HEK293 (cell line): ENCODE data around the gene SPATA25.

Experiments used
- CTCF ChIA-PET: fragments of 350-600 bp; formaldehyde crosslinking; extraction: SDS; loops from one replicate; lab custom pipeline; 2021; ENCODE audit warnings: antibody characterized with exemption; lab: Yijun Ruan, JAX
- POLR2A ChIA-PET: fragments of 300-600 bp; formaldehyde crosslinking; extraction: SDS; loops from one replicate; lab custom pipeline; 2020; ENCODE audit warnings: antibody characterized with exemption, inconsistent platforms; lab: Yijun Ruan, JAX
- H3K27ac ChIP-seq: fragments of 200-500 bp; sonication (Bioruptor generic); 2 replicates; pipeline ENCODE4 v1.5.1; 2014; ENCODE audit warnings: low read depth, low read length, control low read depth, inconsistent platforms; ENCODE audit errors: extremely low read depth
- H3K36me3 ChIP-seq, 2 experiments: fragments of 200-500 bp in 1 of 2; sonication (Bioruptor generic) in 1 of 2; 1 replicate in 1 of 2; 2 replicates in 1 of 2; pipeline ENCODE4 v1.5.1; 2014 to 2017; ENCODE audit warnings: inconsistent platforms in 2 of 2, low read length in 2 of 2; ENCODE audit not compliant: control insufficient read depth in 2 of 2, insufficient read depth in 1 of 2
- H3K4me1 ChIP-seq: fragments of 200-500 bp; sonication (Bioruptor generic); 2 replicates; pipeline ENCODE4 v1.5.1; 2014; ENCODE audit warnings: mild to moderate bottlenecking, low read length, inconsistent platforms; ENCODE audit not compliant: control insufficient read depth, insufficient read depth
- H3K4me3 ChIP-seq: 2 replicates; pipeline ENCODE4 v1.5.1; 2011; ENCODE audit warnings: low read depth, mild to moderate bottlenecking, control low read depth, low read length, moderate library complexity
- H3K9me3 ChIP-seq: fragments of 200-500 bp; sonication (Bioruptor generic); 2 replicates; pipeline ENCODE4 v1.5.1; 2014; ENCODE audit warnings: low read depth, low read length, inconsistent platforms; ENCODE audit not compliant: control insufficient read depth, insufficient read depth
- GLIS2 ChIP-seq: fragments of 450-650 bp; formaldehyde crosslinking; IDR thresholded peaks from 2 replicates; pipeline ENCODE4 v1.5.1; 2016; ENCODE audit warnings: missing biosample characterization, missing genetic modification characterization
- IKZF3 ChIP-seq: fragments of 450-650 bp; IDR thresholded peaks from 2 replicates; pipeline ENCODE4 v1.5.0; 2018; ENCODE audit warnings: missing biosample characterization, mild to moderate bottlenecking, missing genetic modification characterization, moderate library complexity
- KLF7 ChIP-seq: fragments of 450-650 bp; formaldehyde crosslinking; IDR thresholded peaks from 2 replicates; pipeline ENCODE4 v1.5.1; 2016; ENCODE audit warnings: missing biosample characterization, missing genetic modification characterization, borderline replicate concordance
- KLF8 ChIP-seq: fragments of 450-650 bp; formaldehyde crosslinking; IDR thresholded peaks from 2 replicates; pipeline ENCODE4 v1.5.1; 2016; ENCODE audit warnings: missing biosample characterization, missing genetic modification characterization
- PRDM1 ChIP-seq: fragments of 450-650 bp; formaldehyde crosslinking; IDR thresholded peaks from 2 replicates; pipeline ENCODE4; 2016; ENCODE audit warnings: missing biosample characterization, missing genetic modification characterization
- PRDM4 ChIP-seq: fragments of 450-650 bp; formaldehyde crosslinking; IDR thresholded peaks from 2 replicates; pipeline ENCODE4 v1.5.1; 2017; ENCODE audit warnings: missing biosample characterization, missing genetic modification characterization
- SCRT2 ChIP-seq: fragments of 450-650 bp; formaldehyde crosslinking; IDR thresholded peaks from 2 replicates; pipeline ENCODE4 v1.5.1; 2016; ENCODE audit warnings: missing biosample characterization, missing genetic modification characterization
- TRIM28 ChIP-seq: IDR thresholded peaks from 2 replicates; pipeline ENCODE4 v1.6.1; 2011; ENCODE audit warnings: low read length, control low read depth, borderline replicate concordance
- ZBTB8A ChIP-seq: fragments of 450-650 bp; formaldehyde crosslinking; IDR thresholded peaks from 2 replicates; pipeline ENCODE4 v1.5.1; 2016; ENCODE audit warnings: missing biosample characterization, missing genetic modification characterization
- ZNF2 ChIP-seq: fragments of 450-650 bp; formaldehyde crosslinking; IDR thresholded peaks from 2 replicates; pipeline ENCODE4 v1.5.1; 2016; ENCODE audit warnings: missing biosample characterization, missing genetic modification characterization
- ZNF24 ChIP-seq: fragments of 450-650 bp; formaldehyde crosslinking; IDR thresholded peaks from 2 replicates; pipeline ENCODE4 v1.5.1; 2016; ENCODE audit warnings: missing biosample characterization, missing genetic modification characterization
- ZNF274 ChIP-seq, 2 experiments: fragments of 200-500 bp in 1 of 2; fragments of 450-650 bp in 1 of 2; sonication (Bioruptor generic) in 1 of 2; formaldehyde crosslinking in 1 of 2; IDR thresholded peaks; 2 replicates each; pipeline versions ENCODE4 v1.5.1 to v1.6.1; 2014 to 2016; ENCODE audit warnings: borderline replicate concordance in 1 of 2, inconsistent platforms in 1 of 2, low read length in 1 of 2, missing biosample characterization in 1 of 2, missing genetic modification characterization in 1 of 2
- ZNF280D ChIP-seq: fragments of 450-650 bp; formaldehyde crosslinking; IDR thresholded peaks from 2 replicates; pipeline ENCODE4 v1.5.1; 2016; ENCODE audit warnings: missing biosample characterization, missing genetic modification characterization
- ZNF324 ChIP-seq: fragments of 450-650 bp; formaldehyde crosslinking; IDR thresholded peaks from 2 replicates; pipeline ENCODE4 v1.5.1; 2016; ENCODE audit warnings: missing biosample characterization, missing genetic modification characterization
- ZNF394 ChIP-seq: fragments of 450-650 bp; formaldehyde crosslinking; IDR thresholded peaks from 2 replicates; pipeline ENCODE4 v1.5.1; 2016; ENCODE audit warnings: missing biosample characterization, missing genetic modification characterization, mild to moderate bottlenecking, moderate library complexity, borderline replicate concordance
- ZNF626 ChIP-seq: fragments of 450-650 bp; sonication (Bioruptor Pico); formaldehyde crosslinking; IDR thresholded peaks from 2 replicates; pipeline ENCODE4 v1.5.1; 2018; ENCODE audit warnings: missing biosample characterization, missing genetic modification characterization, inconsistent platforms
- ZNF629 ChIP-seq: fragments of 450-650 bp; formaldehyde crosslinking; IDR thresholded peaks from 2 replicates; pipeline ENCODE4 v1.5.1; 2017; ENCODE audit warnings: missing biosample characterization, missing genetic modification characterization
- ZNF664 ChIP-seq: fragments of 450-650 bp; formaldehyde crosslinking; IDR thresholded peaks from 2 replicates; pipeline ENCODE4 v1.5.1; 2016; ENCODE audit warnings: missing biosample characterization, missing genetic modification characterization
- ZNF785 ChIP-seq: fragments of 450-650 bp; formaldehyde crosslinking; IDR thresholded peaks from 2 replicates; pipeline ENCODE4 v1.5.1; 2016; ENCODE audit warnings: missing biosample characterization, missing genetic modification characterization
- ZXDB ChIP-seq: fragments of 450-650 bp; formaldehyde crosslinking; IDR thresholded peaks from 2 replicates; pipeline ENCODE4 v1.5.1; 2016; ENCODE audit warnings: missing biosample characterization, missing genetic modification characterization
- TF ChIP-seq, protein P1 (sequence below): fragments of 450-650 bp; formaldehyde crosslinking; conservative IDR thresholded peaks from 2 replicates; pipeline ENCODE4 v1.5.1; 2016; ENCODE audit warnings: low read depth, missing biosample characterization, missing genetic modification characterization
- TF ChIP-seq, protein P2 (sequence below): fragments of 450-650 bp; formaldehyde crosslinking; IDR thresholded peaks from 2 replicates; pipeline ENCODE4 v1.5.1; 2016; ENCODE audit warnings: missing biosample characterization, missing genetic modification characterization
- TF ChIP-seq, protein P3 (sequence below): fragments of 450-650 bp; formaldehyde crosslinking; IDR thresholded peaks from 2 replicates; pipeline ENCODE4 v1.5.1; 2016; ENCODE audit warnings: missing biosample characterization, missing genetic modification characterization

The SPATA25 gene

DNA sequence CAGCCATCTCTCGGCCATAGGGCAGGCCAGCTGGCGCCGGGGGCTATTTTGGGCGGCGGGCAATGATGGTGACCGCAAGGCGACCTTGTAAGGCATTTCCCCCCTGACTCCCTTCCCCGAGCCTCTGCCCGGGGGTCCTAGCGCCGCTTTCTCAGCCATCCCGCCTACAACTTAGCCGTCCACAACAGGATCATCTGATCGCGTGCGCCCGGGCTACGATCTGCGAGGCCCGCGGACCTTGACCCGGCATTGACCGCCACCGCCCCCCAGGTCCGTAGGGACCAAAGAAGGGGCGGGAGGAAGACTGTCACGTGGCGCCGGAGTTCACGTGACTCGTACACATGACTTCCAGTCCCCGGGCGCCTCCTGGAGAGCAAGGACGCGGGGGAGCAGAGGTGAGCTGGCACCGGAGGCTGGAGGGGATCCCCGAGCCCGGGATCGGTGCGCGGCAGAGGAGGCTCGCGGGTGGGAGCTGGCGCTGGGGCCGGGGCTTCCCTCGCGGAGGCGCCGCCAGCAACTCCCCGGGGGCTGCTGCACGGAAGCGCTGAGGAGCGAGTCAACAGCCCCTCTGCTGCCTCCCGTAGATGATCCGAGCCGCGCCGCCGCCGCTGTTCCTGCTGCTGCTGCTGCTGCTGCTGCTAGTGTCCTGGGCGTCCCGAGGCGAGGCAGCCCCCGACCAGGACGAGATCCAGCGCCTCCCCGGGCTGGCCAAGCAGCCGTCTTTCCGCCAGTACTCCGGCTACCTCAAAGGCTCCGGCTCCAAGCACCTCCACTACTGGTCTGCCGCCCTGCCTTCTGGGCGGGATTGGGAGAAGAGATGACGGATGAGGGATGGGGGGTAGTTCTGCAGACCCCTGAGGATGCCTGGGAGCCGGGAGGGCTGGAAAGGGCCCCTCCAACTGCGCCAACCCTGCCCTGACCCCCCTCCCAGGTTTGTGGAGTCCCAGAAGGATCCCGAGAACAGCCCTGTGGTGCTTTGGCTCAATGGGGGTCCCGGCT is 3.9 kb upstream of the SPATA25 start, which contains the start of the genes CTSA and NEURL2:
Gene CTSA (plus strand): TSS at position 351 of the 999 bp plus-strand sequence. CDS start 234 bp downstream, at position 585.
Gene NEURL2 (minus strand): TSS at position 224 of the 999 bp plus-strand sequence. CDS start 217 bp downstream, at position 7.
- peak within 1 kb of the TSS; percentile 90 for H3K4me3 ChIP-seq
- H3K4me1 ChIP-seq: peaks cover 3% of the 10 kb centered on the region; the same call in 1 of the 2 replicates
- ChIA-PET POLR2A (interaction anchor here (0.8 to 2.0 kb wide), 5 partner anchors 10 to 43 kb away, joined by 3 to 16 read pairs (median 7); partner anchors contain the start of genes PCIF1 and ZSWIM1), CTCF (interaction anchor here (0.5 to 1.6 kb wide), 6 partner anchors 9 to 92 kb away, joined by 3 to 7 read pairs (median 4); no protein-coding TSS in a partner anchor)
- H3K27ac ChIP-seq: no peak within 1 kb of the TSS; the same call in 1 of the 2 replicates
- peaks cover 0 to 43% of the 10 kb centered on the region in 2 experiments; a peak in 2 of 3 replicates for H3K36me3 ChIP-seq
- no peaks in the 10 kb centered on the region for H3K9me3 ChIP-seq
- TF ChIP-seq ZNF2 (tag by site-specific recombination) (peak; percentile 81; the same call in 1 of the 2 replicates), KLF7 (tag by site-specific recombination) (peak; percentile 93), PRDM4 (tag by site-specific recombination) (peak; percentile 69), IKZF3 (0 out of 2 replicates have a peak, but pooled peaks have one; percentile 12), ZXDB (tag by site-specific recombination) (peak; percentile 98), GLIS2 (peak; percentile 97), ZNF664 (tag by site-specific recombination) (0 out of 2 replicates have a peak, but pooled peaks have one; percentile 53), ZNF626 (tag by site-specific recombination) (no peak), ZNF785 (tag by site-specific recombination) (no peak), ZNF629 (tag by site-specific recombination) (peak; percentile 82), TRIM28 (no peak), KLF8 (peak; percentile 90), SCRT2 (0 out of 2 replicates have a peak, but pooled peaks have one; percentile 11), PRDM1 (no peak), ZNF274 (IDR thresholded peaks at IDR 0.05; ENCODE audit: low read length) (no peak), ZNF274 (tag by site-specific recombination; IDR thresholded peaks at IDR 0.05; ENCODE audit: borderline replicate concordance) (no peak), ZNF280D (no peak), ZBTB8A (peak; percentile 68), ZNF324 (tag by site-specific recombination) (peak; percentile 94; the same call in 1 of the 2 replicates), ZNF24 (tag by site-specific recombination) (peak; percentile 99), ZNF394 (peak; percentile 70; the same call in 1 of the 2 replicates)
- TF ChIP-seq, protein P1, sequence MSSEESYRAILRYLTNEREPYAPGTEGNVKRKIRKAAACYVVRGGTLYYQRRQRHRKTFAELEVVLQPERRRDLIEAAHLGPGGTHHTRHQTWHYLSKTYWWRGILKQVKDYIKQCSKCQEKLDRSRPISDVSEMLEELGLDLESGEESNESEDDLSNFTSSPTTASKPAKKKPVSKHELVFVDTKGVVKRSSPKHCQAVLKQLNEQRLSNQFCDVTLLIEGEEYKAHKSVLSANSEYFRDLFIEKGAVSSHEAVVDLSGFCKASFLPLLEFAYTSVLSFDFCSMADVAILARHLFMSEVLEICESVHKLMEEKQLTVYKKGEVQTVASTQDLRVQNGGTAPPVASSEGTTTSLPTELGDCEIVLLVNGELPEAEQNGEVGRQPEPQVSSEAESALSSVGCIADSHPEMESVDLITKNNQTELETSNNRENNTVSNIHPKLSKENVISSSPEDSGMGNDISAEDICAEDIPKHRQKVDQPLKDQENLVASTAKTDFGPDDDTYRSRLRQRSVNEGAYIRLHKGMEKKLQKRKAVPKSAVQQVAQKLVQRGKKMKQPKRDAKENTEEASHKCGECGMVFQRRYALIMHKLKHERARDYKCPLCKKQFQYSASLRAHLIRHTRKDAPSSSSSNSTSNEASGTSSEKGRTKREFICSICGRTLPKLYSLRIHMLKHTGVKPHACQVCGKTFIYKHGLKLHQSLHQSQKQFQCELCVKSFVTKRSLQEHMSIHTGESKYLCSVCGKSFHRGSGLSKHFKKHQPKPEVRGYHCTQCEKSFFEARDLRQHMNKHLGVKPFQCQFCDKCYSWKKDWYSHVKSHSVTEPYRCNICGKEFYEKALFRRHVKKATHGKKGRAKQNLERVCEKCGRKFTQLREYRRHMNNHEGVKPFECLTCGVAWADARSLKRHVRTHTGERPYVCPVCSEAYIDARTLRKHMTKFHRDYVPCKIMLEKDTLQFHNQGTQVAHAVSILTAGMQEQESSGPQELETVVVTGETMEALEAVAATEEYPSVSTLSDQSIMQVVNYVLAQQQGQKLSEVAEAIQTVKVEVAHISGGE: peak; percentile 55; the same call in 1 of the 2 replicates
- TF ChIP-seq, protein P2, sequence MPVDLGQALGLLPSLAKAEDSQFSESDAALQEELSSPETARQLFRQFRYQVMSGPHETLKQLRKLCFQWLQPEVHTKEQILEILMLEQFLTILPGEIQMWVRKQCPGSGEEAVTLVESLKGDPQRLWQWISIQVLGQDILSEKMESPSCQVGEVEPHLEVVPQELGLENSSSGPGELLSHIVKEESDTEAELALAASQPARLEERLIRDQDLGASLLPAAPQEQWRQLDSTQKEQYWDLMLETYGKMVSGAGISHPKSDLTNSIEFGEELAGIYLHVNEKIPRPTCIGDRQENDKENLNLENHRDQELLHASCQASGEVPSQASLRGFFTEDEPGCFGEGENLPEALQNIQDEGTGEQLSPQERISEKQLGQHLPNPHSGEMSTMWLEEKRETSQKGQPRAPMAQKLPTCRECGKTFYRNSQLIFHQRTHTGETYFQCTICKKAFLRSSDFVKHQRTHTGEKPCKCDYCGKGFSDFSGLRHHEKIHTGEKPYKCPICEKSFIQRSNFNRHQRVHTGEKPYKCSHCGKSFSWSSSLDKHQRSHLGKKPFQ (tag by site-specific recombination): 0 out of 2 replicates have a peak, but pooled peaks have one; percentile 47
- TF ChIP-seq, protein P3, sequence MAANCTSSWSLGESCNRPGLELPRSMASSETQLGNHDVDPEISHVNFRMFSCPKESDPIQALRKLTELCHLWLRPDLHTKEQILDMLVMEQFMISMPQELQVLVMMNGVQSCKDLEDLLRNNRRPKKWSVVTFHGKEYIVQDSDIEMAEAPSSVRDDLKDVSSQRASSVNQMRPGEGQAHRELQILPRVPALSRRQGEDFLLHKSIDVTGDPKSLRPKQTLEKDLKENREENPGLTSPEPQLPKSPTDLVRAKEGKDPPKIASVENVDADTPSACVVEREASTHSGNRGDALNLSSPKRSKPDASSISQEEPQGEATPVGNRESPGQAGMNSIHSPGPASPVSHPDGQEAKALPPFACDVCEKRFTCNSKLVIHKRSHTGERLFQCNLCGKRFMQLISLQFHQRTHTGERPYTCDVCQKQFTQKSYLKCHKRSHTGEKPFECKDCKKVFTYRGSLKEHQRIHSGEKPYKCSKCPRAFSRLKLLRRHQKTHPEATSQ (tag by site-specific recombination): peak; percentile 19; the same call in 1 of the 2 replicates
